ENCODE measurements around the gene SEC14L1. TPM values are rescaled to one million over a fixed set of nuclear protein-coding genes. Genes with fewer than 3 reads are reported as not detected.
"Not testable (repeated sequence)": the region's sequence is repeated elsewhere in the genome, so short reads cannot be mapped to it uniquely, and the experiment has no call there.

SEC14L1 gene
- total RNA-seq, 4 donors from 2014 or later, result 38.4 to 86.1 (median 40.1) TPM

DNA sequence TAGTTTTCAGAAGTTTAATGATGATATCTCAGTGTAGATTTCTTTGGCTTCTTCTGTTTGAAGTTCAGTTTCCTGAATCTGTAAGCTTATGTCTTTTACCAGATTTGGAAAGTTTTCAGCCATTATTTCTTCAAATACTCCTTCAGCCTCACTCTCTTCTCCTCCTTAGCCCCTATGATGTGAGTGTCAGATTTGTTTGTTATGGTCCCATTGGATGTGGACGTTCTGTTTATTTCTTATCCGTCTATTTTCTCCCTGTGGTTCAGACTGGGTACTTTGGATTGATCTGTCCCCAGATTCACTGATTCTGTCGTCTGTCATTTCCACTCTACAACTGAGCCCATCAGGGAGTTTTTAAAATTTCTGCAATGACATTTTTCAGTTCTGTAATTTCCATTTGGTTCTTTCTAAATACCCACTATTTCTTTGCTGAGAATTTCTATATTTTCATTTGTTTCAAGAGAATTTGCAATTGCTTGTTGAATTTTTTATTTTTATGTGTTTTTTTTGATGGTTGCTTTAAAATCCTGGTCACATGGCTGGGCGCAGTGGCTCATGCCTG, 110.9 kb downstream of the SEC14L1 start:
- 60 to 83% methylated on average over 1 to 4 of the region's 4 CpGs for WGBS, 2 donors (ENCODE audit: low coverage in 1 of 2)
- no peaks in the 10 kb centered on the region for H3K9me3 ChIP-seq
- peaks cover 0 to 26% (median 4%) of the 10 kb centered on the region in 3 donors for H3K4me1 ChIP-seq
- no peak for ATAC-seq
- no peak overlapping the region for H3K4me3 ChIP-seq
- H3K36me3 ChIP-seq, result no peaks in the 10 kb centered on the region
- peaks cover 7% of the 10 kb centered on the region for H3K27me3 ChIP-seq
- TF ChIP-seq POLR2AphosphoS5 (IDR thresholded peaks at IDR 0.05) (no peak), POLR2A (IDR thresholded peaks at IDR 0.05) (no peak), EP300 (IDR thresholded peaks at IDR 0.05) (no peak)
- TF ChIP-seq, protein P1, sequence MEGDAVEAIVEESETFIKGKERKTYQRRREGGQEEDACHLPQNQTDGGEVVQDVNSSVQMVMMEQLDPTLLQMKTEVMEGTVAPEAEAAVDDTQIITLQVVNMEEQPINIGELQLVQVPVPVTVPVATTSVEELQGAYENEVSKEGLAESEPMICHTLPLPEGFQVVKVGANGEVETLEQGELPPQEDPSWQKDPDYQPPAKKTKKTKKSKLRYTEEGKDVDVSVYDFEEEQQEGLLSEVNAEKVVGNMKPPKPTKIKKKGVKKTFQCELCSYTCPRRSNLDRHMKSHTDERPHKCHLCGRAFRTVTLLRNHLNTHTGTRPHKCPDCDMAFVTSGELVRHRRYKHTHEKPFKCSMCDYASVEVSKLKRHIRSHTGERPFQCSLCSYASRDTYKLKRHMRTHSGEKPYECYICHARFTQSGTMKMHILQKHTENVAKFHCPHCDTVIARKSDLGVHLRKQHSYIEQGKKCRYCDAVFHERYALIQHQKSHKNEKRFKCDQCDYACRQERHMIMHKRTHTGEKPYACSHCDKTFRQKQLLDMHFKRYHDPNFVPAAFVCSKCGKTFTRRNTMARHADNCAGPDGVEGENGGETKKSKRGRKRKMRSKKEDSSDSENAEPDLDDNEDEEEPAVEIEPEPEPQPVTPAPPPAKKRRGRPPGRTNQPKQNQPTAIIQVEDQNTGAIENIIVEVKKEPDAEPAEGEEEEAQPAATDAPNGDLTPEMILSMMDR (IDR thresholded peaks at IDR 0.05), result no peak
- no peak overlapping the region for H3K27ac ChIP-seq

DNA sequence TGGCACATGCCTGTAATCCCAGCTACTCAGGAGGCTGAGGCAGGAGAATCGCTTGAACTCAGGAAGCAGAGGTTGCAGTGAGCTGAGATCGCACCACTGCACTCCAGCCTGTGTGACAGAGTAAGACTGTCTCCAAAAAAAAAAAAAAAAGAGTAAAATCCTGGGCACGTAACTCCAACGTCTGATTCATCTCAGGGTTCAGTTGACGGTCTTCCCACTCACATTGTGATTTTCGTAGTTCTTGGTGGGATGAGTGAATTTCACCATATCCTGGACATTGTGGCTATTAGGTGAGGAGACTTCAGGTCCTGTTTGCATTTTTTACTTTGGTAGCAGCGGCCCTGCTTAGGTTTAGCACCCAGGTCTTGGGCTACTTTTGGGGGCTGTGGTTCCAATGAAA, 111.5 kb downstream of the SEC14L1 start:
- H3K27me3 ChIP-seq, H3K9me3 ChIP-seq, H3K27ac ChIP-seq, H3K36me3 ChIP-seq, ATAC-seq, H3K4me3 ChIP-seq: not testable (repeated sequence)
- WGBS, 2 donors (ENCODE audit: low coverage in 1 of 2), result 38 to 60% methylated on average over 7 of the region's 7 CpGs
- peaks cover 0 to 20% (median 1%) of the 10 kb centered on the region in 3 donors for H3K4me1 ChIP-seq

DNA sequence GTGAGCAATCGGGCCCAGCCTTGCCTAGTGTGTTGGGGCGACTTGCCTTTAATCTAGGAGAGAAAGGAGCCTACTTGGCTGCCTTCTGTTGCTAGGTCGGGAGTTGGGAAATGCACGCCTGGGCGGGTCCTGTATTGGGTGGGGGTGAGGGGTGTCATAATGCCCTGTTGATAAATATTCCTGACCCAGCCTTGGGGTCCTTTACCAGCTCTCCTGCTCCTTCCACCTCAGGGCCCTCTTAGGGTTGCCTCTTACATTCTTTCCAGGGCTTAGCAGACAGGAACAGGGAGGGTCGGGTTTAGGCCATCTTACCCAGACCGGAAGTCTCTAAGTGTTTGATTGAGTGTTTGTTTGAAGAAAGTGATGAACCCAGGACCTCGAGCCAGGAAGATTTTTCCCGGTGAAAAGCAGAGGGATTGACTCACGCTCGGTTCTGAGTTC, 112.9 kb downstream of the SEC14L1 start:
- Histone ChIP-seq H3K4me3 (no peak overlapping the region), H3K27me3 (peaks cover 4% of the 10 kb centered on the region), H3K27ac (no peak overlapping the region), H3K9me3 (no peaks in the 10 kb centered on the region), H3K36me3 (no peaks in the 10 kb centered on the region), H3K4me1 (peaks cover 0 to 17% (median 0%) of the 10 kb centered on the region in 3 donors)
- TF ChIP-seq EP300 (IDR thresholded peaks at IDR 0.05) (no peak), POLR2A (IDR thresholded peaks at IDR 0.05) (no peak), POLR2AphosphoS5 (IDR thresholded peaks at IDR 0.05) (no peak)
- TF ChIP-seq, protein P1 (IDR thresholded peaks at IDR 0.05), result no peak
- no peak for ATAC-seq
- 40% methylated on average over 6 of the region's 11 CpGs; no CpG with 5 or more reads in 1 of the 2 donors for WGBS, 2 donors (ENCODE audit: low coverage in 1 of 2)

DNA sequence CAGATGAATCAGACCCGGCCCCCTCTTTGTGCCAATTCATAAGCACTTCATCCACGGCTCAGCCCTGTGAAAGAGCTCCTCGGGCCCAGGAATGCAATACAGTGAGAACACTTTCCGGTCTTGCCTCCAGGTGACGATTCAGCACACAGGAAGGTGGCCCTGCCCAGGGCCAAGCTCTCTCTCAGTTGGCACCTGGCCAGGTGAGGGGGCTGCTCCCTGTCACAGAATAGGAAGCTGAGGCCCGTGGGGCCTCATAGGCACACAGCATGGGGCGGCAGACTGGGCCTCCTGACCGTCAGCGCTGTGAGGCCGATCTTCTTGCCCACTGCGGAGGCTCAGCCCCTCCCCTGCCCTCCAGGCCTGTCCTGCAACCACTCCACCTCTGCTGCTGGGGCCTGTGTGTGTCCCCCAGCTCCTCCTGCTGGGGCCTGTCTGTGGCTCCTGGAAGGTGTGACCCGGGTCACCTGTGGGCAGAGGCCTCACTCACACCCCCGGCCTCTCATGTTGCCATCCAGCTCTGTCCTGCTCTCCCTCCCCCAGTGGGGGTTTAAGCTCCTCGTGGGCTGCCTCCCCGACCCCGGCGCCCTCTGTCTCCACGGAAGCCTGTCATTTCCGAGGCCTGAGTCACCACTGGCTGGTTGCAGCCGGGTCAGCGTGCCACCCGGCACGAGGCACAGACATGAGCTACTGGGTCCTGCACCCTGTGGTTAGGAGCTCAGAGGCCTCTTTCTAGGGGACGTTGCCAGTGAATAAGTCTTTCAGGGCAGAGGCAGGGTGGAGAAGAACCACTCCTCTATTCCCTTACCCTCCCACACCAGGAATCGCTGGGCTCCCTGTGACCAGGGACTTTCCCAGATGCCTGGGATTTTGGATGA, 114.4 kb downstream of the SEC14L1 start:
- WGBS, 2 donors (ENCODE audit: low coverage in 1 of 2), result no CpG with 5 or more reads among the region's 25 CpGs
- H3K27me3 ChIP-seq, result peaks cover 4% of the 10 kb centered on the region
- peak overlapping the region in 2 of 4 donors; percentile 3 to 24 for H3K27ac ChIP-seq
- no peaks in the 10 kb centered on the region for H3K36me3 ChIP-seq
- no peaks in the 10 kb centered on the region for H3K9me3 ChIP-seq
- peaks cover 0 to 17% (median 0%) of the 10 kb centered on the region in 3 donors for H3K4me1 ChIP-seq
- ATAC-seq, result no peak
- TF ChIP-seq EP300 (IDR thresholded peaks at IDR 0.05), result no peak
- TF ChIP-seq POLR2AphosphoS5 (IDR thresholded peaks at IDR 0.05), result peak; percentile 8
- no peak for TF ChIP-seq POLR2A (IDR thresholded peaks at IDR 0.05)
- no peak overlapping the region for H3K4me3 ChIP-seq

DNA sequence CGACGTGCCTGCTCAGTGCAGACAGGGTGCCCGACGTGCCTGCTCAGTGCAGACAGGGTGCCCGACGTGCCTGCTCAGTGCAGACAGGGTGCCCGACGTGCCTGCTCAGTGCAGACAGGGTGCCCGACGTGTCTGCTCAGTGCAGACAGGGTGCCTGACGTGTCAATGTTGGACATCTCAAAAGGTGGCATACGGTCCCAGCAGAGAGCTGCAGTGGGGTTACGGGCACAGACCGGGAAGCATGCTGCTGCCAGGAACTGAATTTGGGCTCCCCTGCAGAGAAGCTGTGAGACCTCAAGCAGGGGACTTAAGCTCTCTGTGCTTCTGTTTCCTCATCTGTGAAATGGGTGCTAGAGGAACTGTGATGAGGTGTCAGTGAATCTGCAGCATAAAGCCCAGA, 115.2 kb downstream of the SEC14L1 start:
- ATAC-seq, H3K27ac ChIP-seq: not testable (repeated sequence)
- 100% methylated on average over 1 of the region's 14 CpGs; no CpG with 5 or more reads in 1 of the 2 donors for WGBS, 2 donors (ENCODE audit: low coverage in 1 of 2)

DNA sequence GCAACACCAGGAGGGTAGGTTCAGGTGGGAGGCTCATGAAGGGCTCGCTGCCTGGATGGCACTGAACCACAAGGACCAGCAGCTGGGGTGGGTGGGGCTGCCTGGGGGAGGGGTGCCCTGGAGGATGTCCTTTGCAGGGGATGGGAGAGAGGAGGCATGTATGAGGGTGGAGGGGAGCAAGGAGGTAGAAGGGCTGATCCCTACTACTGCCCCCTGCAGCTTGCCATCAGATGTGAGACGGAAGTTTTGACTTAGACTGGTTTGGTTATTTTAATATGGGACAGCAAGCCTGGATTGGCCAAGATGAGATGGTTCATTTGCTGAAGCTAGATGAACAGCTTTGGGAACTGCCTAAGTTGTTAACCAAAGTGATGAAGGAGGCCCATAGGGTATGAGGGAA, 115.9 kb downstream of the SEC14L1 start:
- TF ChIP-seq EP300 (IDR thresholded peaks at IDR 0.05), result no peak
- TF ChIP-seq, protein P1 (IDR thresholded peaks at IDR 0.05), result no peak
- no peak for TF ChIP-seq POLR2AphosphoS5 (IDR thresholded peaks at IDR 0.05)
- no peak for TF ChIP-seq POLR2A (IDR thresholded peaks at IDR 0.05)
- H3K27me3 ChIP-seq, result peaks cover 4% of the 10 kb centered on the region
- H3K9me3 ChIP-seq, result no peaks in the 10 kb centered on the region
- no peak overlapping the region for H3K4me3 ChIP-seq
- H3K4me1 ChIP-seq, result peaks cover 0 to 17% (median 0%) of the 10 kb centered on the region in 3 donors
- 75 to 90% methylated on average over 1 to 2 of the region's 2 CpGs for WGBS, 2 donors (ENCODE audit: low coverage in 1 of 2)
- ATAC-seq, result no peak
- H3K27ac ChIP-seq, result no peak overlapping the region
- H3K36me3 ChIP-seq, result no peaks in the 10 kb centered on the region

More for the DNA sequence above, 115.2 kb downstream of the SEC14L1 start:
- H3K4me3 ChIP-seq, H3K9me3 ChIP-seq, H3K36me3 ChIP-seq, H3K27me3 ChIP-seq: not testable (repeated sequence)
- peaks cover 0 to 17% (median 0%) of the 10 kb centered on the region in 3 donors for H3K4me1 ChIP-seq
